ENCODE measurements around the gene JAZF1.

DNA sequence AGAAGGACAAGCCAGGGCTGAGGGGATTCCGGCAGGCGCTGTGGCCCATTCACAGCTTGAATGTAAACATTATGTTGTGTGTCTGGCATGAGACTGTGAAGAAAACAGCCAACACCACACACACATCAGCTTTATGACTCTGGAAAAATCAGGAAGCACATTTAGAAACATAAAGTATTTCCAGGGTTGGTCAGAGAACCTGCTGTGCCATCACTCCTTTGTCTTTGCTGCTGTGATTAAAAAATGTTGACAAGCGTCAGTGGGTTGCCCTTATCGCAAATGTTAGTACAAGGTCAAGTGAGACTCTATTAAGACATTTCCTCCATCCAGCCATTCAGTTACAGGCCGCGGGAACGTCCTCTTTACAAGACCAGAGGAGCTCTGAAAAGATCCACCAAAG lies 345.2 kb downstream of the JAZF1 start:
- TF ChIP-seq, protein P1, sequence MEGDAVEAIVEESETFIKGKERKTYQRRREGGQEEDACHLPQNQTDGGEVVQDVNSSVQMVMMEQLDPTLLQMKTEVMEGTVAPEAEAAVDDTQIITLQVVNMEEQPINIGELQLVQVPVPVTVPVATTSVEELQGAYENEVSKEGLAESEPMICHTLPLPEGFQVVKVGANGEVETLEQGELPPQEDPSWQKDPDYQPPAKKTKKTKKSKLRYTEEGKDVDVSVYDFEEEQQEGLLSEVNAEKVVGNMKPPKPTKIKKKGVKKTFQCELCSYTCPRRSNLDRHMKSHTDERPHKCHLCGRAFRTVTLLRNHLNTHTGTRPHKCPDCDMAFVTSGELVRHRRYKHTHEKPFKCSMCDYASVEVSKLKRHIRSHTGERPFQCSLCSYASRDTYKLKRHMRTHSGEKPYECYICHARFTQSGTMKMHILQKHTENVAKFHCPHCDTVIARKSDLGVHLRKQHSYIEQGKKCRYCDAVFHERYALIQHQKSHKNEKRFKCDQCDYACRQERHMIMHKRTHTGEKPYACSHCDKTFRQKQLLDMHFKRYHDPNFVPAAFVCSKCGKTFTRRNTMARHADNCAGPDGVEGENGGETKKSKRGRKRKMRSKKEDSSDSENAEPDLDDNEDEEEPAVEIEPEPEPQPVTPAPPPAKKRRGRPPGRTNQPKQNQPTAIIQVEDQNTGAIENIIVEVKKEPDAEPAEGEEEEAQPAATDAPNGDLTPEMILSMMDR (IDR thresholded peaks at IDR 0.05; ENCODE audit: low read depth, low read length, poor library complexity, severe bottlenecking): no peak
- no peak for TF ChIP-seq EZH2phosphoT487 (IDR thresholded peaks at IDR 0.05; ENCODE audit: borderline replicate concordance, low read length)

Measured in DOHH2 (cell line).